Lower leg skin (tissue), 4 donors: Measurements from ENCODE around the gene GALNT2. TPM values are rescaled to one million over a fixed set of nuclear protein-coding genes. Genes with fewer than 3 reads are reported as not detected.

Experiments
- DNase-seq, 2 donors: peaks; one replicate each; pipeline ENCODE4 v3.0.0-alpha.2; 2019; ENCODE audit warnings: low spot score in 2 of 2
- H3K4me3 ChIP-seq: fragments of 200-600 bp; sonication (generic); 2 replicates; pipeline ENCODE4 v1.5.1; 2017; ENCODE audit warnings: mild to moderate bottlenecking, low read depth; ENCODE audit not compliant: poor library complexity, severe bottlenecking
- CTCF ChIP-seq, 3 donors: fragments of 450-650 bp; IDR thresholded peaks; one replicate each; pipeline ENCODE4 v1.5.1; 2016; ENCODE audit warnings: antibody characterized with exemption in 3 of 3, mild to moderate bottlenecking in 3 of 3, moderate library complexity in 2 of 3
- POLR2A ChIP-seq, 2 donors: fragments of 450-650 bp; IDR thresholded peaks; one replicate each; pipeline ENCODE4 v1.6.1; 2016 to 2017; ENCODE audit warnings: antibody characterized with exemption in 2 of 2, mild to moderate bottlenecking in 1 of 2, moderate library complexity in 1 of 2
- WGBS, 2 donors: methylation state at CpG; one replicate each; pipeline ENCODE4 v1.1.5; 2018; 5-methylcytosine and 5-hydroxymethylcytosine counted together
- intact Hi-C: fragments of 100-400 bp; cut with DNase I; formaldehyde crosslinking; loops from one replicate; pipeline ENCODE4 v1.15.0; 2023; ENCODE audit warnings: low total_unique reads
- total RNA-seq, 4 donors: library from RNA; depleted of rRNA; stranded (reverse); fragments of >200 nt; gene quantifications; one replicate each; pipeline ENCODE4 v1.1.0, GENCODE V29; 2016

GALNT2 gene
- total RNA-seq, 4 donors from 2014 or later: 11.0 to 31.0 (median 20.2) TPM

- no peak overlapping the region for H3K4me3 ChIP-seq
- WGBS, 2 donors: 95 to 100% methylated on average over 2 of the region's 2 CpGs
- DNase-seq: no peak
- intact Hi-C loops: no loop called here
- TF ChIP-seq CTCF (IDR thresholded peaks at IDR 0.05) (no peak), POLR2A (IDR thresholded peaks at IDR 0.05) (no peak)
Observed at GRCh38 chr1:230253150-230253549, 186.1 kb downstream of the GALNT2 start.

GRCh38 chr1:230254265-230254664 is 187.2 kb downstream of the GALNT2 start:
- no peak overlapping the region for H3K4me3 ChIP-seq
- 95 to 98% methylated on average over 4 of the region's 4 CpGs for WGBS, 2 donors
- TF ChIP-seq CTCF (IDR thresholded peaks at IDR 0.05) (no peak), POLR2A (IDR thresholded peaks at IDR 0.05) (no peak)
- DNase-seq: peak in 1 of 2 donors; percentile 65
- intact Hi-C loops: no loop called here

GRCh38 chr1:230255116-230255515 is 188.1 kb downstream of the GALNT2 start:
- intact Hi-C loops: no loop called here

GRCh38 chr1:230255991-230256390 is 189.0 kb downstream of the GALNT2 start:
- H3K4me3 ChIP-seq: no peak overlapping the region
- intact Hi-C loops: no loop called here
- WGBS, 2 donors: 96 to 97% methylated on average over 10 of the region's 10 CpGs
- no peak for DNase-seq
- TF ChIP-seq POLR2A (IDR thresholded peaks at IDR 0.05) (no peak), CTCF (IDR thresholded peaks at IDR 0.05) (no peak)

More at GRCh38 chr1:230255116-230255515, 188.1 kb downstream of the GALNT2 start:
- 92 to 96% methylated on average over 15 of the region's 15 CpGs for WGBS, 2 donors
- H3K4me3 ChIP-seq: no peak overlapping the region
- no peak for TF ChIP-seq CTCF (IDR thresholded peaks at IDR 0.05)
- TF ChIP-seq POLR2A (IDR thresholded peaks at IDR 0.05): no peak
- DNase-seq: peak in 1 of 2 donors; percentile 57

GRCh38 chr1:230256896-230257295 is 189.9 kb downstream of the GALNT2 start:
- no peak for DNase-seq
- 89% methylated on average over 6 of the region's 6 CpGs for WGBS, 2 donors
- intact Hi-C loops: no loop called here
- TF ChIP-seq CTCF (IDR thresholded peaks at IDR 0.05): no peak
- TF ChIP-seq POLR2A (IDR thresholded peaks at IDR 0.05): no peak
- no peak overlapping the region for H3K4me3 ChIP-seq

GRCh38 chr1:230259621-230260020 is 192.6 kb downstream of the GALNT2 start:
- intact Hi-C loops: no loop called here
- DNase-seq: peak in 1 of 2 donors; percentile 14
- TF ChIP-seq POLR2A (IDR thresholded peaks at IDR 0.05) (no peak), CTCF (IDR thresholded peaks at IDR 0.05) (no peak)
- 75 to 89% methylated on average over 3 of the region's 3 CpGs for WGBS, 2 donors
- H3K4me3 ChIP-seq: no peak overlapping the region
